GM23248 (cell line): Measurements from ENCODE around the gene DTNA.

Experiments
- EZH2 ChIP-seq: fragments of 200-600 bp; sonication (generic); IDR thresholded peaks from 2 replicates; pipeline ENCODE4 v1.6.1; 2018; ENCODE audit warnings: antibody characterized with exemption, mild to moderate bottlenecking; ENCODE audit not compliant: insufficient read depth, poor library complexity, severe bottlenecking
- EZH2phosphoT487 ChIP-seq: fragments of 200-600 bp; sonication (generic); IDR thresholded peaks from 2 replicates; pipeline ENCODE4 v1.6.1; 2018; ENCODE audit warnings: antibody characterized with exemption, moderate library complexity, mild to moderate bottlenecking, low read depth; ENCODE audit not compliant: insufficient read depth

- TF ChIP-seq EZH2 (no peak), EZH2phosphoT487 (no peak)
Measured at GRCh38 chr18:34818064-34818463, 108.0 kb downstream of the DTNA start.
